Neuronal stem cell (in vitro differentiated cells): ENCODE measurements around the gene IGFBP3. TPM values are rescaled to one million over a fixed set of nuclear protein-coding genes. Genes with fewer than 3 reads are reported as not detected.

Experiments
- DNase-seq: peaks from one replicate; pipeline ENCODE4 v3.0.0-alpha.2; 2013; ENCODE audit warnings: low spot score
- H2AFZ ChIP-seq: one replicate; pipeline ENCODE4 v1.6.1; 2013; ENCODE audit warnings: mild to moderate bottlenecking, low read length, inconsistent platforms
- H2AK5ac ChIP-seq: 2 replicates; pipeline ENCODE4 v1.6.1; 2013; ENCODE audit warnings: low read depth, mild to moderate bottlenecking, inconsistent platforms, low read length, moderate library complexity, mixed read lengths
- H2BK120ac ChIP-seq: 2 replicates; pipeline ENCODE4 v1.6.1; 2013; ENCODE audit warnings: low read depth, mild to moderate bottlenecking, inconsistent platforms, low read length, moderate library complexity, mixed read lengths
- H2BK12ac ChIP-seq: one replicate; pipeline ENCODE4 v1.6.1; 2013; ENCODE audit warnings: low read length, inconsistent platforms
- H2BK15ac ChIP-seq: 2 replicates; pipeline ENCODE4 v1.6.1; 2013; ENCODE audit warnings: mild to moderate bottlenecking, low read length, inconsistent platforms, mixed read lengths
- H2BK5ac ChIP-seq: one replicate; pipeline ENCODE4 v1.6.1; 2013; ENCODE audit warnings: inconsistent platforms, mild to moderate bottlenecking, low read length, moderate library complexity
- H3K14ac ChIP-seq: one replicate; pipeline ENCODE4 v1.6.1; 2013; ENCODE audit warnings: low read length, inconsistent platforms
- H3K18ac ChIP-seq: 2 replicates; pipeline ENCODE4 v1.6.1; 2013; ENCODE audit warnings: low read length, inconsistent platforms
- H3K23ac ChIP-seq: 2 replicates; pipeline ENCODE4 v1.6.1; 2013; ENCODE audit warnings: low read depth, mild to moderate bottlenecking, mixed read lengths, low read length, inconsistent platforms; ENCODE audit not compliant: poor library complexity
- H3K27ac ChIP-seq: replicated peaks from 3 replicates; pipeline ENCODE4 v1.5.1; 2013; ENCODE audit warnings: low read length, inconsistent platforms
- H3K27me3 ChIP-seq, 3 experiments: 2 replicates each; pipeline ENCODE4 v1.6.1; 2013; ENCODE audit warnings: low read length in 3 of 3, mild to moderate bottlenecking in 2 of 3, inconsistent platforms in 1 of 3, low read depth in 1 of 3, mixed read lengths in 1 of 3, moderate library complexity in 1 of 3; ENCODE audit not compliant: control insufficient read depth in 3 of 3, insufficient read depth in 3 of 3
- H3K36me3 ChIP-seq, 2 donors: replicated peaks in 1 of 2; 2 replicates each; pipeline ENCODE4 v1.6.1; 2013; ENCODE audit warnings: low read length in 2 of 2; ENCODE audit not compliant: control insufficient read depth in 2 of 2, insufficient read depth in 2 of 2
- H3K4ac ChIP-seq: 2 replicates; pipeline ENCODE4 v1.6.1; 2013; ENCODE audit warnings: inconsistent platforms, mild to moderate bottlenecking, low read length, moderate library complexity
- H3K4me1 ChIP-seq, 2 donors: 1 replicate in 1 of 2; 2 replicates in 1 of 2; pipeline ENCODE4 v1.6.1; 2013; ENCODE audit warnings: low read length in 2 of 2, low read depth in 1 of 2; ENCODE audit not compliant: control insufficient read depth in 2 of 2, insufficient read depth in 1 of 2
- H3K4me2 ChIP-seq: one replicate; pipeline ENCODE4 v1.6.1; 2013; ENCODE audit warnings: mild to moderate bottlenecking, low read length, inconsistent platforms; ENCODE audit not compliant: insufficient read depth, poor library complexity, severe bottlenecking
- H3K4me3 ChIP-seq, 2 donors: 2 replicates each; pipeline ENCODE4 v1.5.1; 2013; ENCODE audit warnings: low read length in 2 of 2, mild to moderate bottlenecking in 2 of 2, inconsistent platforms in 1 of 2, moderate library complexity in 1 of 2
- H3K79me1 ChIP-seq: one replicate; pipeline ENCODE4 v1.6.1; 2013; ENCODE audit warnings: low read depth, mild to moderate bottlenecking, inconsistent platforms, low read length, moderate library complexity
- H3K9ac ChIP-seq: one replicate; pipeline ENCODE4 v1.6.1; 2013; ENCODE audit warnings: mild to moderate bottlenecking, low read depth, low read length, inconsistent platforms; ENCODE audit not compliant: poor library complexity
- H3K9me3 ChIP-seq, 2 donors: replicated peaks in 1 of 2; 2 replicates each; pipeline versions ENCODE3 to v1.6.1; 2013; ENCODE audit warnings: low read length in 2 of 2, mild to moderate bottlenecking in 2 of 2, inconsistent platforms in 1 of 2, low read depth in 1 of 2, mixed read lengths in 1 of 2, moderate library complexity in 1 of 2; ENCODE audit not compliant: control insufficient read depth in 2 of 2, insufficient read depth in 1 of 2
- H4K8ac ChIP-seq: one replicate; pipeline ENCODE4 v1.6.1; 2013; ENCODE audit warnings: low read depth, mild to moderate bottlenecking, inconsistent platforms, low read length, moderate library complexity
- H4K91ac ChIP-seq: one replicate; pipeline ENCODE4 v1.6.1; 2013; ENCODE audit warnings: low read length, low read depth, mild to moderate bottlenecking, inconsistent platforms; ENCODE audit not compliant: poor library complexity
- WGBS, 2 donors: extraction: QIAGEN DNeasy Blood & Tissue Kit; methylation state at CpG; one replicate each; pipeline ENCODE4 v1.1.7; 2013; ENCODE audit warnings: missing lambda C conversion rate in 2 of 2, mixed read lengths in 1 of 2; ENCODE audit not compliant: insufficient read length in 2 of 2, insufficient replicate concordance in 1 of 2; ENCODE audit errors: extremely low coverage in 2 of 2; 5-methylcytosine and 5-hydroxymethylcytosine counted together
- polyA plus RNA-seq, 2 experiments: library from polyadenylated mRNA; stranded (reverse); fragments of 200-250 nt; gene quantifications; one replicate each; pipeline ENCODE4 v1.2.3, GENCODE V29; 2013

Gene IGFBP3, protein sequence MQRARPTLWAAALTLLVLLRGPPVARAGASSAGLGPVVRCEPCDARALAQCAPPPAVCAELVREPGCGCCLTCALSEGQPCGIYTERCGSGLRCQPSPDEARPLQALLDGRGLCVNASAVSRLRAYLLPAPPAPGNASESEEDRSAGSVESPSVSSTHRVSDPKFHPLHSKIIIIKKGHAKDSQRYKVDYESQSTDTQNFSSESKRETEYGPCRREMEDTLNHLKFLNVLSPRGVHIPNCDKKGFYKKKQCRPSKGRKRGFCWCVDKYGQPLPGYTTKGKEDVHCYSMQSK
- 149 TPM for polyA plus RNA-seq (2013, experiment 1 of 2)
- polyA plus RNA-seq (2013, experiment 2 of 2), result 151 TPM

DNA sequence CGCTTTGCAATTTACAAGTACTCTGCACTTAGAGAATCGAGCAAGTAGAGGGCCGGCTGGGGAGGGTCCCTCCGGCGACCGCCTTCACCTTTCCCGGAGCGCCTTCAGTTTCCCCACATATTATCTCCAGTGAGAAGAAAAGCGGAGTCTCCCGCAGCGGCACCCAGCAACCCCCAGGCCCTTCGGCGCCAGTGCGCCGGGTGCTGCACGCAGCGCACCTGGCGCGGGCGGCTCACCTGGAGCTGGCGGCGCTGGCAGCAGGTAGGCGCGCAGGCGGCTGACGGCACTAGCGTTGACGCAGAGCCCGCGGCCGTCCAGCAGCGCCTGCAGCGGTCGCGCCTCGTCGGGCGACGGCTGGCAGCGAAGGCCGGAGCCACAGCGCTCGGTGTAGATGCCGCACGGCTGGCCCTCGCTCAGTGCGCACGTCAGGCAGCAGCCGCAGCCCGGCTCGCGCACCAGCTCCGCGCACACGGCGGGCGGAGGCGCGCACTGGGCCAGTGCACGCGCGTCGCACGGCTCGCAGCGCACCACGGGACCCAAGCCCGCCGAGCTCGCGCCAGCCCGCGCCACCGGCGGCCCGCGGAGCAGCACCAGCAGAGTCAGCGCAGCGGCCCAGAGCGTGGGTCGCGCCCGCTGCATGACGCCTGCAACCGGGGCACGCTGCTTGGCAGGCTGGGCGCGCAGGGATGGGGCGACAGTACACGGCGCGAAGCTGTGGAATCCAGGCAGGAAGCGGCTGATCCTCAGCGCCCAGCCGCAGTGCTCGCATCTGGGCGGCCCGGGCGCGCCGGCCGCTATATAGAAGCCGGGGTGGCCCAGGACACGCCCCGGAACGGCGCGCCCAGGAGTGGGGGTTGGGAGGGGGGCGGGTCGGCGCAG, at the start of gene IGFBP3:
TSS of gene IGFBP3 (minus strand) at position 771 of the 879 bp plus-strand sequence. CDS start at position 639, 132 bp downstream.
- H4K8ac ChIP-seq, result no peak within 1 kb of the TSS
- no peak within 1 kb of the TSS for H2AK5ac ChIP-seq
- peaks cover 8 to 23% of the 10 kb centered on the region in 2 donors for H3K4me1 ChIP-seq
- H3K9me3 ChIP-seq, result no peaks in the 10 kb centered on the region
- no peak within 1 kb of the TSS for H2BK5ac ChIP-seq
- peak within 1 kb of the TSS; percentile 46 for H3K27ac ChIP-seq
- DNase-seq, result peak; percentile 74
- no CpG with 5 or more reads among the region's 111 CpGs for WGBS, 2 donors
- peak within 1 kb of the TSS; percentile 84 for H3K4me2 ChIP-seq
- H3K9ac ChIP-seq, result peak within 1 kb of the TSS; percentile 99
- no peaks in the 10 kb centered on the region for H3K79me1 ChIP-seq
- H2BK12ac ChIP-seq, result peak within 1 kb of the TSS; percentile 95
- H3K27me3 ChIP-seq, result peaks cover 0 to 26% (median 13%) of the 10 kb centered on the region in 3 experiments
- H2BK120ac ChIP-seq, result no peak within 1 kb of the TSS
- no peak within 1 kb of the TSS for H3K4ac ChIP-seq
- peaks cover 11 to 15% of the 10 kb centered on the region in 2 donors for H3K36me3 ChIP-seq
- H3K23ac ChIP-seq, result peak within 1 kb of the TSS; percentile 66
- peak within 1 kb of the TSS; percentile 81 for H4K91ac ChIP-seq
- peak within 1 kb of the TSS; percentile 99 for H3K18ac ChIP-seq
- H3K4me3 ChIP-seq, result peak within 1 kb of the TSS; percentile 65 to 98
- no peak within 1 kb of the TSS for H2BK15ac ChIP-seq
- peak within 1 kb of the TSS; percentile 96 for H2AFZ ChIP-seq
- H3K14ac ChIP-seq, result peak within 1 kb of the TSS; percentile 78

DNA sequence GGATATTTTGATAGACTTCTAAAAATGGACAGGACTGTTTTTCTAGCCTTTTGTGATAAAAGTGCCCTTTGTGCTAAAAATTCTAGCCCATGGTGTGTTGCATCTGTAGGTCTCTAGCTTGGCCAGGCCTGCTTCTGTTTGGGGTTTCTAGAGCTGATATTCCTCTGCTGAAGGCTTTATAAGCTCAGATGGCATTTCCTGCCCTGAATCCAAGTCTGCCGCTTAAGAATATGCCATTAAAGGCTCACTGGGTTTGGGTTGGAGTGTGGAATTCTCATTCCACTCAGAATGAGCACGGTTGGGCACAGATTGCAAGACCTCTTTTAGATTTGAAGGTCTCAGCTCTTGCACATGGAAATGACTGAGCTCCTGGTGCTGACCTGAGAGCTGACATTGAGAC, 49.4 kb upstream of the IGFBP3 start:
- Histone ChIP-seq H3K9me3 (peaks cover 1 to 2% of the 10 kb centered on the region in 2 donors), H3K27ac (no peak overlapping the region)

DNA sequence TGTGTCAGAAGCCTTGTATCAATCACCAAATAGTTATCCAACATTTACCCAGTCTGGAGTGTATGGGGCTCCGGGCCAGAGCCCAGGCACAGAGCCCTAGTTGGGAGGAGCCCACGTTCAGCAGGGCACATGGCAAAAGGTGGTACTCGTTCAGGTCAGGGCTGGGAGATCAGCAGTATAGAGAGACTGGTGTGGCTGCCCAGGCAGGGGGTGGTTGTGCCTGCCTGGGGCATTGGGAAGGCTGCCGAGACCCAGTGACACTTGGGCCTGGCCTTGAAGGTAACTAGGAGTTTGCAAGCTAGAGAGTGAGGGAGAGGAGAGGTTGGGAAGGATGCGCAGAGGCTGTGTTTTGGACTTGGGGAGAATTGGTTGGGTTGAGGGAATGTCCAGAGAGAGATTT, 48.9 kb upstream of the IGFBP3 start:
- no CpG with 5 or more reads among the region's 5 CpGs for WGBS, 2 donors
- Histone ChIP-seq H3K4me2 (no peak overlapping the region), H4K91ac (no peak overlapping the region), H3K9ac (no peak overlapping the region), H3K79me1 (no peaks in the 10 kb centered on the region), H3K9me3 (no peaks in the 10 kb centered on the region), H3K4me3 (no peak overlapping the region), H3K18ac (peak overlapping the region; percentile 31), H2BK120ac (no peak overlapping the region), H4K8ac (no peak overlapping the region), H2BK15ac (no peak overlapping the region), H2BK5ac (no peak overlapping the region), H2BK12ac (no peak overlapping the region), H3K23ac (no peak overlapping the region), H3K14ac (no peak overlapping the region), H2AFZ (no peak overlapping the region), H3K27me3 (no peaks in the 10 kb centered on the region), H3K27ac (no peak overlapping the region), H2AK5ac (no peak overlapping the region), H3K36me3 (no peaks in the 10 kb centered on the region), H3K4ac (no peak overlapping the region), H3K4me1 (no peaks in the 10 kb centered on the region)
- no peak for DNase-seq

More for the DNA sequence above, 49.4 kb upstream of the IGFBP3 start:
- DNase-seq, result no peak
- no peaks in the 10 kb centered on the region for H3K27me3 ChIP-seq
- H2BK5ac ChIP-seq, result no peak overlapping the region
- no peak overlapping the region for H3K9ac ChIP-seq
- H3K79me1 ChIP-seq, result no peaks in the 10 kb centered on the region
- no peak overlapping the region for H2BK120ac ChIP-seq
- H2BK15ac ChIP-seq, result no peak overlapping the region
- no peak overlapping the region for H3K4ac ChIP-seq
- no peak overlapping the region for H2BK12ac ChIP-seq
- no peak overlapping the region for H2AFZ ChIP-seq
- no peaks in the 10 kb centered on the region for H3K4me1 ChIP-seq
- no peak overlapping the region for H3K23ac ChIP-seq
- no peak overlapping the region for H2AK5ac ChIP-seq
- no peak overlapping the region for H3K14ac ChIP-seq
- no peak overlapping the region for H3K4me2 ChIP-seq
- no peak overlapping the region for H3K4me3 ChIP-seq
- no peak overlapping the region for H4K91ac ChIP-seq
- WGBS, 2 donors, result no CpG with 5 or more reads among the region's 2 CpGs
- no peaks in the 10 kb centered on the region for H3K36me3 ChIP-seq
- no peak overlapping the region for H4K8ac ChIP-seq
- no peak overlapping the region for H3K18ac ChIP-seq
